HG03039 (cell line): Measurements from ENCODE around the gene ADRM1.

Source experiments
- ATAC-seq: cut with Tn5 transposase; IDR thresholded peaks from one replicate; pipeline ENCODE4 v1.9.1; 2021; ENCODE audit warnings: mild to moderate bottlenecking, moderate library complexity; ENCODE audit not compliant: unreplicated experiment

ADRM1 gene

DNA sequence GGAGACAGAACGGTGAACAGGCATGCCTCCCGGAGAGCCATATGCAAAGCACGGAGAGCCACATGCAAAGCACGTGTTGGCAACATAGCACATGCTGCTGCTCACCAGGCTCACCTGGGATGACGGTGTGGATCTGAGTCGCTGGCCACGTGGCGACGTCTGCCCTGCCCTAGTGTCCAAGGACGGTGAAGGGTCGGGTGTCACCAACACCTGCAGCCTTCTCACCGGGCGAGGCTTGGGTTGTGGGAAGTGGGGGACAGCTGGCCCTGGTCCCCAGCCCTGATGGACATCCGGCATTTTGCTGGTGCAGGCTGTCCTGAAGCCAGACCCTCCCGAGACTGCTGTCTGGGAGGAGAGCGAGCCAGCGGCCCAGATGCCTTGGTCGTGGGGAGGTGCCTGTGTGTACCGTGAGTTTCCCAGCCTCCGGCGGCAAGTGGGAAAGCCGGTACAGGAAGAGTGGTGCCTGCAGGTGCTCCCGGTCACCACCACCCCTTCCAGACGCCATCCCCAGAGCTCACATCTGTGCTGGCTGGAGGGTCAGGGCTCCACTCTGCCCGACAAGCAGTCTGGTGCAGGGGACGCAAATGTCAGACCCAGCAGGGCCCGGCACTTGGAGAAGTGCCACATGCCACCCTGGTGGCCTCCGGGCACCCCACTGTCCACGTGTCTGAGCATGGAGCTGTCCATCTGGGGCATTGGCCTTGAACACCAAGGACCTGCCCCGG lies 5.9 kb upstream of the ADRM1 start:
- ATAC-seq = no peak

DNA sequence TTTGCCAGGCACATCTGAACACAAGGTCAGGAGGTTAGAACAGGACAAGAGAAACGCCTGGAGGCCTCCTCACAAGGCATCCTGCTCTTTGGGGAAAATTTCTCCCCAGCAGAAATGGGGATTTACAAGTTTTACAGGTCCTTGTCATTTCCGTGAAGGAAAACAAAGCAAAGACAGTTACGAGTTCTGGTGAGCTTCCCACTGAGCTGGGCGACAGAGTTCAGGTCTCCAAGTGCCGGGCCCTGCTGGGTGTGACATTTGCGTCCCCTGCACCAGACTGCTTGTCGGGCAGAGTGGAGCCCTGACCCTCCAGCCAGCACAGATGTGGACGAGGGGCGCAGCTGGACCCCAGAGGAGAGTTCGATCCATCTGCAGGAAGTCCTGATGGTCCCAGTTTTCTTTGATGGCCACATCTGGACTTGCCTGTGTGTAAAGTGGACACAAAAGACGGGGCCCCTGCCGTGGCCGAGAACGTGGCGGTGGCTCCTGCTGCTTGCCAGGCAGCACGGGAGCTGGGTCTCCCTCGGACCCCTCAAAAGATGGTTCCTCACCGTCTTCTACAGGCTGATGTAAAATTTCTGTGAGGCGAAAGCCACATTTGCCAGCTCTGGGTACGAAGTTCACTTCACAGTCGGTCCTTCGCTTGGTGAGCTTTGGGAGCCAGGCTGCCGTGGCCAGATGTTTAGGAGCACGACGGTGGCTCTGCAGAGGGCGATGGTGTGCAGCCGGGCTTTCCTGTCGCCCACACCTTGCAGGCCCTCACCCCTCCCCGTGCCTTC lies 5.2 kb upstream of the ADRM1 start:
- ATAC-seq = no peak

DNA sequence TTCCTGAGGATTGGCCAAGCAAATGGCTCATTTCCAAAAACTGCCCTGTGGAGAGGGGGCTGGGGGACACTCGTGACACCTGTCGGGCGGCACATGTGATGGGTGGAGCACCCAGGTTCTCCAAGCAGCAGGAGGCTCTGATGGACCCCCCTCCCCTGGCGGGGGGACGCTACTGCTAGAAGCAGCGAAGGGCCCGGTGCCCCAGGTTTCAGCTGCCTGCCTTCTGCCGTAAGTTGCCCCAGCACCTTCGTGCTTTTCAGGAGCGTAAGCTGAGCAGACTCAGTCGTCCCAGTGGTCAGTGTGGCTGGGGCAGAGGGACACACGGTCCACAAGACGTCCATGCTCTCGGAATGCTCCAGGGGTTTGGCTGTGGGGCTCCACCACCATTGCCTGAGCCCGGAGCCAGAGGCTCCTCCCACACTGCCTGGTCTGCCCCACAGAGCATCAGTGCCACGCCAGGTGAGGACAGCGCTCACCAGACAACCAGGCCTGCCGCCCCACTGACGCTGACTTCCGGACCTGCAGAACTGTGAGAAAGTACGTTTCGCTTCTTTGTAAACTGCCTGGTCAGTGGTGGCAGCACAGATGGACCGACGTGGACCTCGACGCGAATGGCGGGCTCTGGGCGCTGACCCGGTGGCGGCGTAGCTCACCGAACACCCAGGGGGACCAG lies 4.1 kb upstream of the ADRM1 start:
- ATAC-seq = no peak

DNA sequence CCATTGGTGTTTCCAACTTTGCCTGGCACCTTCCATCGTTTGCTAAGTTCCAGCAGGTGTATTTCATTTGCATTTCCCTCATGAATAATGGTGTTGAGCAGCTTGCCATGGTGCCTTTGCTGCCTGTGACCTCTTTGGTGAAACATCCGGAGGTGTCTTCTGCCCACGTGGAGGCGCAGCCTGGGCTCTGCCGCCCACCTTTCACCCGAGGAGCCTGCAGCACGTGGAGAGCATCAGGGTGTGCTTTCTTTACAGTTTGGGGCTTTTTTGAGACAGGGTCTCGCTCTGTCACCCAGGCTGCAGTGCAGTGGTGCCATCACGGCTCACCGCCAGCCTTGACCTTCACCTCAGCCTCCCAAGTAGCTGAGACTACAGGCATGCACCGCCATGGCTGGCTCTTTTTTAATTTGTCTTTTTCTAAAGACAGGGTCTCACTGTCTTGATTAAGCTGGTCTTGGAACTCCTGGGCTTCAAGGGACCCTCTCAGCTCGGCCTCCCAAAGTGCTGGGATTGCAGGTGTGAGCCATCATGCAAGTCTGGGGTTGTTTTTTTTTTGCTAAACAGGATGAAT lies 3.0 kb upstream of the ADRM1 start:
- ATAC-seq = no peak

DNA sequence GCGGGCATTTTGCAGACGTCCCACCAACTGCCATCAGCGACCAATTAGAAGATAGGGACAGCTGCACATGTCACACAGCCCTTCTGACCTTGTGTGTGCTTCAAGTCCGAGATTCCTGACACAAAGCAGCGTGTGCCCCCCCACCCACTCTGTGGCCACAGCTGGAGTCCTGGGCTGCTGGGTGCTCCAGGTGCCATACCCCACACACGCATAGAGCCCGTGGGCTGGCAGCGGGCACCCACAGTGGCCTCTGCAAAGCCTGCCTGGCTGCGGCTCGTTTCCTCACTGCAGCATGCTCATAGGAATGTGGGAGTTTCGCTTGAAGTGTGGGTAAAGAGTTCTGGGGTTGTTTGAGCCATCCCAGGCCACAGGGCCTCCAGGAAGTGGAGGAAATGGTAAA lies 2.5 kb upstream of the ADRM1 start:
- no peak for ATAC-seq

DNA sequence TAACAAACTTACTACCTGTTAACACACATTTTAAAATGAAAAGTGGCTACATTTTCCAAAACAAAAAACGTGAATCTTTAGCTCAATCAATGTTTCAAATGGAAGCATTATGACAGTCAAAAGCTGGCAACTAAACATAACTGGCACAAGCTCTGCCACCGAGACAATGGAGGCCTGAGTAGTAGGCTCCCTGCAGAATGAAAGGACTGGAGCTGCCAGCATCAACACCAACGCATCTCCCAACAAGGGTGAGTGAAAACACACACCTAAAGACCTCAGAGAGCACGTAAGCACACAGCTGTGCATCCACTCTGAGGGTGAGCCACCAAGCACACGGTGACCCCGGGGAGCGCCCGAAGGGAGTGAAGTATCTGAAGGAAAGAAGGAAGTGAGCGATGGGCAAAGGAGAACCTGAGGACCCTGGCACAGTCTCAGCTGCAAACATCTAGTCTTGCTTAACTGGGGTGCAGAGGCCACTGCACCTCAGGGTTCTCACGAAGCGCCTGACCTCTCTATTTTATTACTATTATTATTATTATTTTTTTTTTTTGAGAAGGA lies 1.6 kb upstream of the ADRM1 start:
- no peak for ATAC-seq

DNA sequence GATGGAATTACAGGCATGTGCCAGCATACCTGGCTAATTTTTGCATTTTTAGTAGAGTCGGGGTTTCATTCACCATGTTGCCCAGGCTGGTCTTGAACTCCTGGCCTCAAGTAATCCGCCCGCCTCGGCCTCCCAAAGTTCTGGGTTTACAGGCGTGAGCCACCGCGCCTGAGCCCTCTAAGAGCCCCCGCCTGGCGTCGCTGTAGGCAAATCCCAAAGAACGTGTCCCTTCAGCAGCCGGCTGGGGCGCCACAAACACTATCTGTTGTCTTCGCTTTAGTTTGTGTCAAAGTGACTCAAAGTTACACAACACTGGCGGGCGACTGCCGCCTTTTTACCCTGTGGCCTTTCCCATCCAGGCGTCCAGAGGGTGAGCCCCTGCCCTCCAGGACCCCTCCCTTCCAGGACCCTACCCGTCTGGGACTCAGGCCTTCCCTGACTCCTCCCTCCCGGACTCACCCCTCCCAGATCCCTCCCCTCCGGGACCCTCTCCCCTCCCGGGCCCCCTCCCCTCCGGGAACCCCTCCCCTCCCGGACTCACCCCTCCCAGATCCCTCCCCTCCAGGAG lies 940 bp upstream of the ADRM1 start:
- peak; percentile 22 for ATAC-seq

DNA sequence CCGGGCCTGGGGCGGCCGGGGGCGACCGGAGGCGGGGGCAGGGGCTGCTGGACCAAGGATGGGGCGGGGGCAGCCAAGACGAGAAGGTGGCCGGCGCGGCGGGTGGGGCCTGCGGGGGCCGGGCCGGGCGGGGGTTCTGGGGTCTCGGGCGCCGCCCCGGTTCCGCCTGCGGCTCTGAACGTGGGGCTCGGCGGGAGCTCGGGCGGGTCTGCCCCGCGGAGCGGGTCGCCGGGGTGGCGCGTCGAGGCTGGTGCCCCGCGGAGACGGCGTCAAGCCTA lies 204 bp downstream of the ADRM1 start:
- ATAC-seq = no peak

DNA sequence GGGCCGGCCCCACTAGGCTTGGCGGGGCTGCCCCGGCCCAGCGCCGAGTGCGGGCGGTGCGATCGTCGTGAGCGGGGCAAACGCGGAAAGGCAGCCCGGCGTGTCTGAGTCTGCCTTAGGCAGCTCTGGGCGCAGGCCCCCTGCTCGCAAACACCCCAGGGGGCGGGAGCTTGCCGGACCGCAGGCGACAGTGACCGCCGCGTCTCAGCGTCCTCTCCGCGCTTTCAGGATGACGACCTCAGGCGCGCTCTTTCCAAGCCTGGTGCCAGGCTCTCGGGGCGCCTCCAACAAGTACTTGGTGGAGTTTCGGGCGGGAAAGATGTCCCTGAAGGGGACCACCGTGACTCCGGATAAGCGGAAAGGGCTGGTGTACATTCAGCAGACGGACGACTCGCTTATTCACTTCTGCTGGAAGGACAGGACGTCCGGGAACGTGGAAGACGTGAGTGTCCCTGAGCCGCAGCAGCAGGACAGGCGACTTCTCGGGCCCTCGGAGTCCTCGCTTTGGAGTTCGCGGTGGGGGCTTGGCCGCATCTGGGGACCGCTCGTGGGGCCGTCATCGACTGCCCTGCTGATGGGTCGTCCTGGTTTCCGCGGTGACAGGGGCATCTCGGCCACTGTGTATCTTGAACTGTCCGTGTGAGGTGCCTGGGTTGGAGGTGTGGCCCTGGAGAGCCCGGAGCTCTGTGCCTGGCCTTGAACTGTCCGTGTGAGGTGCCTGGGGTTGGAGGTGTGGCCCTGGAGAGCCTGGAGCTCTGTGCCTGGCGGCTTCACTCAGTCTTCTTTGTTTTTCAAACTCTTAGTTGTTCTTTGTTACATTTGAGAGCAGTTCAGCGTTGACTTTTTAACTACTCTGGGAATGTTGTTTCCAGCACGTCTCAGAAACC lies 786 bp downstream of the ADRM1 start:
- ATAC-seq = no peak

DNA sequence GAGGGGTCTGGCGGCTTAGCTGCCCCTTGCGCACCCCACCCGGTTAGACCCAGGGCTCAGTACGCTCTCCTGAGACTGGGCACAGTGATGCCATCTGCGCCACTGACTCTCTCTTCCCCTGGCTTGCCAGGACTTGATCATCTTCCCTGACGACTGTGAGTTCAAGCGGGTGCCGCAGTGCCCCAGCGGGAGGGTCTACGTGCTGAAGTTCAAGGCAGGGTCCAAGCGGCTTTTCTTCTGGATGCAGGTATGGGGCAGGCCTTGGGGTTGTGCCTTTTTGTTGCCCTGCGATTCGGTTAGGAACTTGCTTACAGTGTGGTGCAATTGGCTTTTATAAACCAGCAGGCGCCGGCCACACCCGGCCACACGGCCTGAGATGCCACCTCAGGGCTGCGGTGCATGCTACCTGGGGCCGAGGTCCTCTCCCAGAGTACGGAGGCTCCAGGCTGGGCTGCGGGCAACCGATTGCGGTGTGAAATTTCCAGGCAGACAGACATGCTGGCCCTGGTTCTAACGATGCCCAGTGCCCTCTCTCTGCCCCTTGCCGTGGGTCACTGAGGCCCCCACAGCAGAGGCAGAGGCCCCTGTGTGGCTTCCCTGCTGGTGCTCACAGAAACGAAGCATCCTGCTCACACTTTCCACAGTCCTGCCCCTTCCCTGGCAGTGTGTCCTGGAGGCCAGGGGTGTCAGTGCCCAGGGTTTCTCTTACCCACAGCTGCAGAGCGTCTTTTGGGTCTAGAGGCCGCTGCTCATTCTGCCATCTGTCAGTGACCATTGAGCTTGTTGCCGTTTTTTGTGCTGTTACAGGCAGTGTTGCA lies 1.7 kb downstream of the ADRM1 start:
- no peak for ATAC-seq

DNA sequence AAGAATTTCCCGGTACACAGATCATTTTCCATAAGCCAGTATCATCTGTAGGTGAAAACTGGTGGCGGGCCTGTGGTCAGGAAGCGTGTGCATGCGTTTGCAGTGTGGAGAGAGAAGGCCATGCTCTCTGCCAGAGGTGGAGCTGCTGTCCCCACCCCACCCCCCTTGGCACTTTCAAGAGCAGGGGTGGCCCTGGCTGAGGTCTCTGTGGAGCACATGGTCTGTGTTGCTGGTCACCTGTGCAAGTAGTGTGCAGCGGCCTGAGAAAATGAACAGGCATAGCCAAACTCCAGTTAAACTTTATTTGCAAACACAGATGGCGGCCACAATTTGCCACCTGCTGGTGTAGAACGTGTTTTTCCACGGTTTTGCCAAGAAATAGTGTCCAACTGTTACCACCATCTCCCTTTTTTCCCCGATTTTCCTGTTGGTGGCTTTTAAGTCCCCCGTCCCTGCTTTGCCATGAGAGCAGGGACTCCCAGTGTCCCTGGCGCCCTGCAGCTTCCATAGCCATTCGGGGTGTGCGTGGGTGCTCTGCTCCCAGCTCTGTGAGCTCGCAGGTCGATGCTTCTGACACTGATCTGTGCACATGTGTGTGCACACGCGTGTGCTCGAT lies 2.5 kb downstream of the ADRM1 start:
- no peak for ATAC-seq

DNA sequence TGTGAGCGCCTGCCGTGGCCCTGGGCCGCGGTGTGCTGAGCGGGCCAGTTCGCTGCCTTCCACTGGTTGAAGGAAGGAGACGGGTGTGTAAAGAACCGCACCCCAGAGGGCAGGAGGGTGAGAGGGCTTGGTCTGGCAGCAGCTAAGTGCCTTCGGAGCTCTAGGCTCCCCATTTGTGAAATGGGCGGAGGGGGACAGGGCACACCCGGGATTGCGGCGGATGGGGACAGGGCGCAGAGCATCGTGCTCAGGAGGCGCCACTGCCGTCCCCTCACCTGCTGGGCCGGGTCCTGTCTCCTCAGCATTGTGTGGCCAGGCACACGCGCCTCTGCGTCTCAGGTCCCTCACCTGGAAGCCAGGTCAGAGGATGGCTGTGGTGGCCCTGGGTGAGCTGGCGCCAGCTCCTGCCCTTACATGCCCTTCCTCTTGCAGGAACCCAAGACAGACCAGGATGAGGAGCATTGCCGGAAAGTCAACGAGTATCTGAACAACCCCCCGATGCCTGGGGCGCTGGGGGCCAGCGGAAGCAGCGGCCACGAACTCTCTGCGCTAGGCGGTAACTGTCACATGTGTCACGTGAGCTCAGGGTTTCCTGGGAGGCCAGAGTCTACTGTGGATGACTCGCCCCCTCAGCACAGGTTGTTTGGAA lies 3.1 kb downstream of the ADRM1 start:
- no peak for ATAC-seq

DNA sequence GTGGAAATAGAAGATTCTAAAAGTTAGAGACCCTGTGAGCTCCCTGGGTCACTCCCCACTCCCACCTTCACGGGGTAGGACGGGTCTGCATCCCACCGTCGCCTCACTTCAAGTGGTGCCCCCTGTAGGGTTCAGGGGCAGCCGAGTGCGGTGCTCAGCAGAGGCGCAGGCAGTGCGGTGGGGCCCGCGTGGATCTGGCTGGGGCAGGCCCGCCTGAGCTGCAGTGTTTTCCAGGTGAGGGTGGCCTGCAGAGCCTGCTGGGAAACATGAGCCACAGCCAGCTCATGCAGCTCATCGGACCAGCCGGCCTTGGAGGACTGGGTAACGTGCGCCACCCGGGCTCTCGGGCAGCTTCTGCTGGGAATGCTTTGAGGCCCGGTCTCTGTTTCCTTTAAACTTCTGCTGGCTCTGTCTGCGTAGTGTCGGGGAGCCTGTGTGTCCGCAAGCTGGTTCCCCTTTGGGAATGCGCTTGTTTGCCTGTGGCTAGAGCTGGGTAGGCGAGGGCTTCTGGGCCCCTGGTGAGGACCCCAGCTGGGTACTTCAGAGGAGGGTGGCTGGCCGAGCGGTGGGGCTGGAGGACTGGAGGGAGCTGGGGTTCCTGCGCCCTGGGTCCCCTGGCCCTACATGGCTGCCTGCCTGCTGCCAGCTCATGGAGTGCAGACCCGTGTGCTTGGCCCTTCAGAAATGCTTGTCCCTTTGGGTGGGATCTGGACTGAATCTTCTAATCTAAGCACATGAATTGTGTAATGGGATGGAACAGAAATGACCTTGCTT lies 3.8 kb downstream of the ADRM1 start:
- no peak for ATAC-seq

DNA sequence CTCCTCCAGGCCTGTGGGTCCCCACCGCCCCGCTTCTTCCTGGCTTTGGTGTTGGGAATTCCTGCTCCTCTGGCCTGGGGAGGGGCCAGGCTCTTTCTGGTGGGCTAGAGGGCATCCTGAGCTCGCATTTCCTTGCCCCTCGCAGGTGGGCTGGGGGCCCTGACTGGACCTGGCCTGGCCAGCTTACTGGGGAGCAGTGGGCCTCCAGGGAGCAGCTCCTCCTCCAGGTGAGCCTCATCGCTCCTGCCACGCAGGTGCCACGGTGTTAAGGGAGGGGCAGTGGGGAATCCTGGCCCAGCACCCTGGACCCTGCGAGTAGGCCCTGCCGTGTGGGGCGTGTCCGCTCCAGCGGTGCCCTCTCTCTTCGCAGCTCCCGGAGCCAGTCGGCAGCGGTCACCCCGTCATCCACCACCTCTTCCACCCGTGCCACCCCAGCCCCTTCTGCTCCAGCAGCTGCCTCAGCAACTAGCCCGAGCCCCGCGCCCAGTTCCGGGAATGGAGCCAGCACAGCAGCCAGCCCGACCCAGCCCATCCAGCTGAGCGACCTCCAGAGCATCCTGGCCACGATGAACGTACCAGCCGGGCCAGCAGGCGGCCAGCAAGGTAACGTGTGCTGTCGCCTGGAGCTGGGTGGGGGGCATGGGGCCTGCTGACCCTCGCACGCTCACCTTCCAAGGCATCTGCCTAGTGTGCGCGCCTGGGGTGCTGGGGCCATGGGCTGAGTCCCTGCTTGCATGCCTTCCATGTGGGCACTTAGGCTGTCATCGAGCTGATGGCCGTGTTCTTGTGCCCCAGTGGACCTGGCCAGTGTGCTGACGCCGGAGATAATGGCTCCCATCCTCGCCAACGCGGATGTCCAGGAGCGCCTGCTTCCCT lies 4.7 kb downstream of the ADRM1 start:
- ATAC-seq = no peak

DNA sequence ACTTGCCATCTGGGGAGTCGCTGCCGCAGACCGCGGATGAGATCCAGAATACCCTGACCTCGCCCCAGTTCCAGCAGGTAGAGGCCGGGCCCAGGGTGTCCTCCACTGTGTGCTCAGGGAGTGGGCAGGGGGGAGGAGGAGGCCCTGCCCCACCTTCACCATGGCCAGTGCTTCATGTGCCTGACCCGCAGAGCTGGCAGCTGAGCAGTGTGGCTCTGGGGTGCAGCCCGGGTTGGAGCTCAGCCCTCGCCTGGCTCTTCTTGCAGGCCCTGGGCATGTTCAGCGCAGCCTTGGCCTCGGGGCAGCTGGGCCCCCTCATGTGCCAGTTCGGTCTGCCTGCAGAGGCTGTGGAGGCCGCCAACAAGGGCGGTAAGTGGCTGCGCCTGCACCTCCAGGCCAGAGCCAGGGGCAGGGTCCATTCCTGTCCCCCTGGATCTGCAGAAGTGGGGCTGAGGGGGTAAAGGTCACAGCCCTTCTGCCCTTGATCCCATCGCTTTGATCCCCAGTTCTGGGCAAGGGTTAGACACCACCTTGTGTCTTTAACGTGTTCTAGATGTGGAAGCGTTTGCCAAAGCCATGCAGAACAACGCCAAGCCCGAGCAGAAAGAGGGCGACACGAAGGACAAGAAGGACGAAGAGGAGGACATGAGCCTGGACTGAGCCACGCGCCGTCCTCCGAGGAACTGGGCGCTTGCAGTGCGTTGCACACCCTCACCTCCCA lies 5.5 kb downstream of the ADRM1 start:
- ATAC-seq = no peak
